Panc1 (cell line): ENCODE results near the gene SYN1. TPM values are rescaled to one million over a fixed set of nuclear protein-coding genes. Genes with fewer than 3 reads are reported as not detected.

Experiments used
- ATAC-seq: fragments of 200-7000 bp; cut with Tn5 transposase; 2 replicates; pipeline ENCODE4 v1.9.1; 2020; ENCODE audit warnings: mild to moderate bottlenecking, moderate library complexity
- BruUV-seq: library from RNA; stranded (reverse); fragments of 400-500 nt; replicated peaks from 2 replicates; lab custom pipeline; 2021; lab: Mats Ljungman, UMichigan
- CTCF ChIA-PET: fragments of 300-600 bp; sonication (Branson Sonifier 250); formaldehyde crosslinking; loops from one replicate; lab custom pipeline; 2022; ENCODE audit warnings: antibody characterized with exemption; lab: Charles Lee
- POLR2A ChIA-PET: fragments of 300-600 bp; sonication (Branson Sonifier 250); formaldehyde crosslinking; loops from one replicate; lab custom pipeline; 2022; ENCODE audit warnings: antibody characterized with exemption; lab: Charles Lee
- DNase-seq: peaks from one replicate; pipeline ENCODE4 v3.0.0-alpha.2; 2010; ENCODE audit warnings: low read depth, low spot score
- H3K27ac ChIP-seq: 2 replicates; pipeline ENCODE4 v1.5.1; 2011; ENCODE audit warnings: mild to moderate bottlenecking, low read length, inconsistent platforms
- H3K27me3 ChIP-seq: fragments of 200-500 bp; sonication (Bioruptor generic); 2 replicates; pipeline ENCODE4 v1.6.0; 2014; ENCODE audit warnings: low read length, inconsistent platforms; ENCODE audit not compliant: control insufficient read depth, insufficient read depth
- H3K36me3 ChIP-seq: fragments of 200-500 bp; sonication (Bioruptor generic); 2 replicates; pipeline ENCODE4 v1.5.1; 2014; ENCODE audit warnings: inconsistent platforms, mild to moderate bottlenecking, low read length, moderate library complexity; ENCODE audit not compliant: control insufficient read depth, insufficient read depth
- H3K4me1 ChIP-seq: 2 replicates; pipeline ENCODE4 v1.5.1; 2011; ENCODE audit warnings: inconsistent platforms, mild to moderate bottlenecking, low read length, moderate library complexity; ENCODE audit not compliant: control insufficient read depth, insufficient read depth
- H3K4me3 ChIP-seq, 2 experiments: 2 replicates each; pipeline ENCODE4 v1.5.1; 2011 to 2012; ENCODE audit warnings: low read depth in 2 of 2, low read length in 2 of 2, mild to moderate bottlenecking in 2 of 2, inconsistent platforms in 1 of 2, moderate library complexity in 1 of 2
- H3K9me3 ChIP-seq: fragments of 200-500 bp; sonication (Bioruptor generic); 2 replicates; pipeline ENCODE4 v1.5.1; 2014; ENCODE audit warnings: low read depth, mild to moderate bottlenecking, inconsistent platforms, low read length, moderate library complexity; ENCODE audit not compliant: control insufficient read depth, insufficient read depth
- POLR2AphosphoS5 ChIP-seq: IDR thresholded peaks from 2 replicates; pipeline ENCODE4 v1.6.1; 2012; ENCODE audit warnings: mild to moderate bottlenecking, low read depth, low read length, moderate library complexity
- SIN3A ChIP-seq: IDR thresholded peaks from 2 replicates; pipeline ENCODE4 v1.6.1; 2012; ENCODE audit warnings: low read depth, mild to moderate bottlenecking, low read length, moderate library complexity, borderline replicate concordance; ENCODE audit not compliant: insufficient read depth
- TCF7L2 ChIP-seq: IDR thresholded peaks from 2 replicates; pipeline ENCODE4 v1.6.1; 2011; ENCODE audit warnings: mild to moderate bottlenecking, low read depth, low read length, inconsistent platforms
- in situ Hi-C: cut with HindIII; loops from 2 replicates; pipeline ENCODE4 v1.10.0; 2016; ENCODE audit warnings: low sequenced_read_pairs, low pct_unique_long_range_greater_than_20kb
- intact Hi-C: fragments of 100-400 bp; cut with micrococcal nuclease; formaldehyde crosslinking; loops from one replicate; pipeline ENCODE4 v1.10.0; 2022; ENCODE audit not compliant: unreplicated experiment
- total RNA-seq: library from RNA; stranded (reverse); gene quantifications from one replicate; pipeline ENCODE4 v1.2.1, GENCODE V29; 2021; ENCODE audit not compliant: unreplicated experiment
- TF ChIP-seq, protein P1 (sequence below), 2 experiments: IDR thresholded peaks; 2 replicates each; pipeline ENCODE4 v1.6.1; 2011 to 2012; ENCODE audit warnings: low read depth in 2 of 2, control low read depth in 1 of 2, low read length in 1 of 2, mild to moderate bottlenecking in 1 of 2, moderate library complexity in 1 of 2; ENCODE audit not compliant: insufficient read depth in 1 of 2
- TF ChIP-seq, protein P2 (sequence below): fragments of 450-650 bp; IDR thresholded peaks from 2 replicates; pipeline ENCODE4 v1.5.1; 2017; ENCODE audit warnings: mild to moderate bottlenecking

Gene SYN1
- total RNA-seq, 1 experiment from 2014 or later, result 1.0 TPM

DNA sequence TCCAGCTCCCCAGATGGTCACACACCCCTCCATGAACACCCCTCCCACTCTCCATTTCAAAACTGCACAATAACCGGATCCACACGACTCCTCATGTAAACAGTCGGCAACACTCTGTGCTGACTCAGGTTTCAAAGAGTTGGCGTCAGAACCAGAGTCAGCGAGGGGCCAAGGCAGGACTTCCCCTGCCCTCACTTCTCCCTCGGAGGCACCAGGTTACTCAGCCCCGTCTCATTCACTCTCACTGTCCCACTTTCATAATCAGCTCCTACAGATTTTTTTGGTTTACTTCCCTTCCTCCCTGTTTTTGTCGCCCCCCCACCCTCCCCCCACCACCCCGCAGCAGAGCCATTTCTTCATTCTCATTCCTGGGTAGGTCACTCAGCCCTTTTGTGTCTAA is 40.1 kb downstream of the SYN1 start:
- Histone ChIP-seq H3K36me3 (no peaks in the 10 kb centered on the region), H3K4me3 (no peak overlapping the region), H3K9me3 (no peaks in the 10 kb centered on the region), H3K27me3 (no peaks in the 10 kb centered on the region), H3K27ac (no peak overlapping the region), H3K4me1 (no peaks in the 10 kb centered on the region; the same call in 1 of the 2 replicates)
- intact Hi-C loops, result no loop called here
- DNase-seq, result no peak
- ATAC-seq, result no peak
- BruUV-seq, result no TSS peak
- in situ Hi-C loops, result no loop called here
- TF ChIP-seq, protein P1, sequence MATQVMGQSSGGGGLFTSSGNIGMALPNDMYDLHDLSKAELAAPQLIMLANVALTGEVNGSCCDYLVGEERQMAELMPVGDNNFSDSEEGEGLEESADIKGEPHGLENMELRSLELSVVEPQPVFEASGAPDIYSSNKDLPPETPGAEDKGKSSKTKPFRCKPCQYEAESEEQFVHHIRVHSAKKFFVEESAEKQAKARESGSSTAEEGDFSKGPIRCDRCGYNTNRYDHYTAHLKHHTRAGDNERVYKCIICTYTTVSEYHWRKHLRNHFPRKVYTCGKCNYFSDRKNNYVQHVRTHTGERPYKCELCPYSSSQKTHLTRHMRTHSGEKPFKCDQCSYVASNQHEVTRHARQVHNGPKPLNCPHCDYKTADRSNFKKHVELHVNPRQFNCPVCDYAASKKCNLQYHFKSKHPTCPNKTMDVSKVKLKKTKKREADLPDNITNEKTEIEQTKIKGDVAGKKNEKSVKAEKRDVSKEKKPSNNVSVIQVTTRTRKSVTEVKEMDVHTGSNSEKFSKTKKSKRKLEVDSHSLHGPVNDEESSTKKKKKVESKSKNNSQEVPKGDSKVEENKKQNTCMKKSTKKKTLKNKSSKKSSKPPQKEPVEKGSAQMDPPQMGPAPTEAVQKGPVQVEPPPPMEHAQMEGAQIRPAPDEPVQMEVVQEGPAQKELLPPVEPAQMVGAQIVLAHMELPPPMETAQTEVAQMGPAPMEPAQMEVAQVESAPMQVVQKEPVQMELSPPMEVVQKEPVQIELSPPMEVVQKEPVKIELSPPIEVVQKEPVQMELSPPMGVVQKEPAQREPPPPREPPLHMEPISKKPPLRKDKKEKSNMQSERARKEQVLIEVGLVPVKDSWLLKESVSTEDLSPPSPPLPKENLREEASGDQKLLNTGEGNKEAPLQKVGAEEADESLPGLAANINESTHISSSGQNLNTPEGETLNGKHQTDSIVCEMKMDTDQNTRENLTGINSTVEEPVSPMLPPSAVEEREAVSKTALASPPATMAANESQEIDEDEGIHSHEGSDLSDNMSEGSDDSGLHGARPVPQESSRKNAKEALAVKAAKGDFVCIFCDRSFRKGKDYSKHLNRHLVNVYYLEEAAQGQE (IDR thresholded peaks at IDR 0.05; ENCODE audit: insufficient read depth in 1 of 2, low read depth in 2 of 2, low read length in 1 of 2), result no peak
- TF ChIP-seq SIN3A, result no peak
- TF ChIP-seq TCF7L2, result no peak
- TF ChIP-seq POLR2AphosphoS5, result no peak
- TF ChIP-seq, protein P2, sequence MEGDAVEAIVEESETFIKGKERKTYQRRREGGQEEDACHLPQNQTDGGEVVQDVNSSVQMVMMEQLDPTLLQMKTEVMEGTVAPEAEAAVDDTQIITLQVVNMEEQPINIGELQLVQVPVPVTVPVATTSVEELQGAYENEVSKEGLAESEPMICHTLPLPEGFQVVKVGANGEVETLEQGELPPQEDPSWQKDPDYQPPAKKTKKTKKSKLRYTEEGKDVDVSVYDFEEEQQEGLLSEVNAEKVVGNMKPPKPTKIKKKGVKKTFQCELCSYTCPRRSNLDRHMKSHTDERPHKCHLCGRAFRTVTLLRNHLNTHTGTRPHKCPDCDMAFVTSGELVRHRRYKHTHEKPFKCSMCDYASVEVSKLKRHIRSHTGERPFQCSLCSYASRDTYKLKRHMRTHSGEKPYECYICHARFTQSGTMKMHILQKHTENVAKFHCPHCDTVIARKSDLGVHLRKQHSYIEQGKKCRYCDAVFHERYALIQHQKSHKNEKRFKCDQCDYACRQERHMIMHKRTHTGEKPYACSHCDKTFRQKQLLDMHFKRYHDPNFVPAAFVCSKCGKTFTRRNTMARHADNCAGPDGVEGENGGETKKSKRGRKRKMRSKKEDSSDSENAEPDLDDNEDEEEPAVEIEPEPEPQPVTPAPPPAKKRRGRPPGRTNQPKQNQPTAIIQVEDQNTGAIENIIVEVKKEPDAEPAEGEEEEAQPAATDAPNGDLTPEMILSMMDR, result no peak
- ChIA-PET POLR2A (interaction anchor here (0.6 kb wide), 1 partner anchor 19 kb away, joined by 6 read pairs; no protein-coding TSS in a partner anchor), CTCF (no interaction called here)

DNA sequence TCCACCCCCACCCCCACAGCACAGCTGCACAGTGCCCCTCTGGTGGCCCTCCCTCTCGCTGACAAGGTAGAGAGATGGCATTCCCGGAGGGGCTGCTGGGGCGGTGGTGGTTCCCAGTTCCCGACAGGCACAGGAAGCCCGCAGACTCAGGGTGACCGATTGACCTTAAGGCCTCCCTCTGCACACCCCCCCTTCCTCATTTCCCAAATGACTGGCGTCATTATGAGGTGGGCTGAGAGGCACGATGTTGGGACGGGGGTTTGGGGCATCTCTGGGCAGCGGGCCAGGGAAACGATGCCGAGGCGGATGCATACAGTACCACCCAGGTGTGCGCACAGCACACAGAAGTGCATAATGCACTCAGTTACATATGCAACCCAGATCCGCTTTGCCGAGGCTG is 41.0 kb downstream of the SYN1 start:
- no peaks in the 10 kb centered on the region for H3K27me3 ChIP-seq
- H3K27ac ChIP-seq, result no peak overlapping the region
- intact Hi-C loops, result no loop called here

DNA sequence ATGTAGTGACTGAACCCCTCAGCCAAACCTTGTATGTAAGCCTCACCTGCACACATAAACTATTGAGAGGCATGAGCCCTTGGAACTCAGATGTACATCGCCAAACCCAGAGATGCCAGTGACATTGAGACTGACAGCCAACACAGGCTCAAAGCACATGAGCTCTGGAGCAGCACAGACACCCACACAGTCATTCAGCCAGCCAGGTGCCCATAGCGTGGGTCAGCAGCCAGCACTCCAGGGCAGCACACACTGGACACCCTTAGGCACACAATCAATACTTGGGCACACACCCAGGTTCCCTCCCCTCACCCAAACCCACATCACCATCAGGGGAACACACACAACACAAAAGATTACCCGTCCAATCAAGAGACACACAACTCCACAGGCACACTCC is 41.8 kb downstream of the SYN1 start:
- H3K4me3 ChIP-seq, result no peak overlapping the region
- POLR2A ChIA-PET, result no interaction called here
- no peak for DNase-seq

More for the DNA sequence above, 41.0 kb downstream of the SYN1 start:
- Histone ChIP-seq H3K4me3 (no peak overlapping the region), H3K36me3 (no peaks in the 10 kb centered on the region), H3K4me1 (no peaks in the 10 kb centered on the region; the same call in 1 of the 2 replicates), H3K9me3 (no peaks in the 10 kb centered on the region)
- ATAC-seq, result no peak
- no peak for TF ChIP-seq POLR2AphosphoS5
- in situ Hi-C loops, result no loop called here
- no TSS peak for BruUV-seq
- DNase-seq, result no peak
- CTCF ChIA-PET, result no interaction called here
- POLR2A ChIA-PET, result no interaction called here

More for the DNA sequence above, 41.8 kb downstream of the SYN1 start:
- intact Hi-C loops, result no loop called here
- CTCF ChIA-PET, result no interaction called here
- no peaks in the 10 kb centered on the region for H3K27me3 ChIP-seq
- H3K4me1 ChIP-seq, result no peaks in the 10 kb centered on the region; the same call in 1 of the 2 replicates
- ATAC-seq, result no peak
- no peak overlapping the region for H3K27ac ChIP-seq
- TF ChIP-seq, protein P1 (IDR thresholded peaks at IDR 0.05; ENCODE audit: insufficient read depth in 1 of 2, low read depth in 2 of 2, low read length in 1 of 2), result no peak
- no peak for TF ChIP-seq TCF7L2
- no peak for TF ChIP-seq POLR2AphosphoS5
- TF ChIP-seq, protein P2, result no peak
- TF ChIP-seq SIN3A, result no peak
- H3K36me3 ChIP-seq, result no peaks in the 10 kb centered on the region
- in situ Hi-C loops, result no loop called here
- BruUV-seq, result no TSS peak
- H3K9me3 ChIP-seq, result no peaks in the 10 kb centered on the region
